NCI-H1105 treated with DMSO at 0.1 percent for 48 hours (cell line): Measurements from ENCODE around the gene TPT1.
"Not testable (repeated sequence)": the region's sequence is repeated elsewhere in the genome, so short reads cannot be mapped to it uniquely, and the experiment has no call there.

Source experiments
- DNase-seq: peaks from one replicate; lab custom pipeline; 2025; lab: John Stamatoyannopoulos, UW

TPT1 gene

DNA sequence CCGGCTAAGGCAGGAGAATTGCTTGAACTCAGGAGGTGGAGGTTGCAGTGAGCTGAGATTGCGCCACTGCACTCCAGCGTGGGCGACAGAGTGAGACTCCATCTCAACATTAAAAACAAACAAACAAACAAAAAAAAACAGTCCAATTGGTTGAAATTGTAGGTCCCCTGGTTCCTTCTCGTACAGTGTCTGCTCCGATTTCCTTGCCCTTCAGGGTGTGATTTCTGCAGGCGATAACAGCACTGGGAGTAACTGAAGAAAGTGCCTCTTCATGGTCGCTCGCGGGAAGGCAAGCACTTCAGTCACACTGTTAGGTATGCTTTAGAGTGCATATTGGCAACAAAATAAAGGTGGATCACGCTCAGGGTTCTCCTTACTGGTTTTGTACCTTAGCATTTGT lies 39.7 kb downstream of the TPT1 start:
- no peak for DNase-seq

- no peak for DNase-seq
These were observed 40.6 kb downstream of the TPT1 start for GRCh38 chr13:45300190-45300985.

GRCh38 chr13:45299194-45299593 lies 41.8 kb downstream of the TPT1 start:
- no peak for DNase-seq

DNA sequence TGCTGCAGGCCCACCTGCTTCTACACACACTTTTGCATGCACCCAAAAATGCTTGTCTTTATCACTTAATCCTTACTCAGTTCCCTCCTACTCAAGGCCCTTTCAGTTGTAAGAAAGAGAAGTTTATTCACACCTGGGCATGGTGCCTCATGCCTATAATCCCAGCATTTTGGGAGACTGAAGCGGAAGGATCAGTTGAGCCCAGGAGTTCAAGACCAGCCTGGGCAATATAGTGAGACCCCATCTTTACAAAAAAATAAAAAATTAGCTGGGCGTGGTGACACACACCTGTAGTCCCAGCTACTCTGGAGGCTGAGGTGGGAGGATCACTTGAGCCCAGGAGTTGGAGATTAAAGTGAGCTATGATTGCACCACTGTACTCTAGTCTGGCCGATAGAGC lies 42.4 kb downstream of the TPT1 start:
- DNase-seq, result not testable (repeated sequence)

- DNase-seq, result no peak
These were observed 42.8 kb downstream of the TPT1 start for GRCh38 chr13:45298206-45298505.

GRCh38 chr13:45297456-45298205 lies 43.4 kb downstream of the TPT1 start:
- DNase-seq, result no peak

DNA sequence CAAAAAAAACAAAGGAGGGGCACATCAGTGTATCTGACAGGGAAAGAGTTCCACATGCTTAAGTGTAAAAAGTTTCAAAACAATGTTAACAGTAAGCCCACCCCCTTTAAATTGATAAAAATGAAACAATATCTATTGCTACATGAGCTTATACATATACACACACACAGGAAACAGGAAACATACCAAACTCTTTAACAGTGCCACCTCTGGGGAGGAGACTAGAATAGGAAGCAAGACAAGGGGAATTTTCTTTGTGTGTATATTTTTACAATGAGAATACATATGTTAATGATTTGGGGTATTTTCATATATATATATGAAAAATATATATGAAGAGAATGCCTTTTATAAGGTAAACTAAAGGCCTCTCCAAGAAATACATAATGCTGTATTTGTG lies 44.7 kb downstream of the TPT1 start:
- no peak for DNase-seq

DNA sequence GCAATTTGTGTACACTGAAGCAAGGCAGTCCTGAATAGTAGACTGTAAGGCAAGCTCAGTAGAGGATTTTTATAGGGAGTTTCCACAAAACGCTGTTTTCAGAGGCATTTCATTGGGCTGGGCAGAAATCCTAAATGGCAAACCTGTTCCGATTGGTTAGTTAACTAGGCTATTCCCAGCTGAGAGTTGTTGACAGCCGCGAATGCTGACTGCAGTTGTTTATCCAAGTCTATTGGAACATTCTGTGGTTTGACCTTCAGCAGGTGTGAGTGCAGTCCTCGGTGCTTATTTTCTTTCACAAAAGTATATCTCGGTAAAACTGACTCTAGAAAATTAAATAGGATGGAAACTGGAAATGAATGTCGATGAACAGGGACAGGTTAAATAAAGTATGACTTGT lies 45.4 kb downstream of the TPT1 start:
- DNase-seq, result no peak

DNA sequence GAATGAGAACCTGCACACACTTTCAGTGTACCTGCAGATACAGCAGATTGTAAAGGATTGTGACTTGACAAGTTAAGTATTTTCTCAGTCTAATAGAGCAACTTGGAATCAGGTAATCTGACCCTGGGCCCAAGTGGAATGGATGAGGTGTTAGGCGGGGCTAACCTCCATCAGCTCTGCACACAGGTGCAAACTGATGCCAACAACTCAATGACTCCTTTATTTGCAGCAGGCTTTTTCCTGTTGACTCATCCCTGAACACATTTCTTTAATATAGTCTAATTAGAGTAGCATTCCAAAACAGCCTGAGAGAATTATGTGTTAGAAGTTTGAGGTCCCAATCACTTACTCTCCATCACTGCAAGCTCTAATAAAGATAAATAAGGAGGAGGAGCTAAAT lies 48.8 kb downstream of the TPT1 start:
- no peak for DNase-seq

DNA sequence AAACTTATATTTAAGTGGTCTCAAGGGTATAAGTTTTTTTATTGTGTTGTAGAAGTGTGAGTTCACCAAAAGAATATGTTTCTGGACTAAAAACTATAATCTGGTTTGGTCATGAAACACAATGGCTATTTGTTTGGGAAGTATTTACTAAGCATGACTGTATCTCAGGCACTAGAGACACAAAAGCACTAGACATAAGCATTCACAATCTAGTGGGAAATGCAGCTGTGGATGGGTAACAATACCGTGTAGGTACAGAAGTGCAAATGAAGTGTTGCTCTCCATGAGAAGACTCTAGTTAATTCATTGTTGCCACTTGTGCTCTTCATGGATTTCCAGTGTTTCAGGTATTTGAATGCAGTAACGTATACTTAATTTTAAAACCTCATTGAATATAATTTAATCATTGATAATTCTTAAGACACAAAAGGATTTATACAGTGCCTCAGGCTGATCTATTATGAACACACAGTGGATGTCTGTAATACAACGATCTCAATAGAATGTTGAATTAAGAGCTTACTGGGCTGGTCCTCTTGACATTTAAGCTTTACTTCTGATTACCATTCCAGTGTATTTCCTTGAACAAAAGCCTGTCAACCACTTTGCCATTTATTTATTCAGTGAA lies 50.9 kb downstream of the TPT1 start:
- DNase-seq, result no peak
